GM21423 (cell line): ENCODE results near the gene CXCL10.

Source experiments
- ATAC-seq: cut with Tn5 transposase; IDR thresholded peaks from one replicate; pipeline ENCODE4 v1.9.1; 2021; ENCODE audit warnings: mild to moderate bottlenecking, moderate library complexity; ENCODE audit not compliant: unreplicated experiment

Gene CXCL10

DNA sequence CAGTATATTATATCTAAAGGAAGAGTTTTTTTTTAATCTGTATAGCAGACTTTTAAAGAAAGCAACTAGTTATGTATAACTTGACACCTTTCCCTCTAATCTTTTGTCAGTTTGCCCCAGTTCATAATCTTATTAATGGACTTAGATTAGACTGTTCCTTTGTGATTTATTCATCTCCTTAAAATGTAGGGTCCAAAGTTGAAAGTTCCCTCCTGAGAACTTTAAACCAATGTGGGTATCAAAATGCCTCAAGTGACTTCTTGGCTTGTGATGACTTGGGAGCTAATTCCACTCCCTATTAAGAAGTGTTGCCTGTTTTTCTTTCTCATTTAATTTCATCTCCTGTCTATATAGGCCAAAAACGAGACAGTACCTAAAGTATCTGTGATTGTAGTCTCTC, 26.2 kb downstream of the CXCL10 start:
- ATAC-seq: no peak

DNA sequence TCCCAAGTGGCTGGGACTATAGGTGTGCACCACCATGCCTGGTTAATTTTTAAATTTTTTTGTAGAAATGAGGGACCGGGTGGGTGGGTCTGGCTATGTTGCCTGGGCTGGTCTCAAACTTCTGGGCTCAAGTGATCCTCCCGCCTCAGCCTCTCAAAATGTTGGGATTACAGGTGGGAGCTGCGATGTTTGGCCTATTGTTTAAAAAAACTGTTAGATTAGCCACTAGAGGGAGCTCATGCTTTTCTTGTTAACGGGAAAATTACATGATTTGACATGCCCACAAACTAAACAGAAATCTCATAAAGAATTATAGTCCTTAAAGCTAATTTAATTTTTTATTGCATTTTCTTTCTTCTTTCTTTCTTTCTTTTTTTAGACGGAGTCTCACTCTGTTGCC, 27.6 kb downstream of the CXCL10 start:
- ATAC-seq: no peak

DNA sequence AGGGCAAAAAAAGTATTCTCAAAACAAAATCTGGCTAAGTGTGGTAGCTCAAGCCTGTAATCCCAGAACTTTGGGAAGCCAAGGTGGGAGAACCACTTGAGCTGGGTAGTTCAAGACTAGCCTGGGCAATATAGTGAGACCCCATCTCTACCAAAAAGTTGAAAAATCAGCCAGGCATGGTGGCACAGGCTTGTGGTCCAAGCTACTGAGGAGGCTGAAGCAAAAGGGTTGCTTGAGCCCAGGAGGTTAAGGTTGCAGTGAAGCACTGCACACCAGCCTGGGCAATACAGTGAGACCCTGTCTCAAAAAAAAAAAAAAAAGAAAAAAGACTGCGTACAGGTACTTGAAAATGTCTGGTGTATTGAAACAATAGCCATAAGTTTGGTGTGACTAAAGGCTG, 30.8 kb downstream of the CXCL10 start:
- no peak for ATAC-seq

DNA sequence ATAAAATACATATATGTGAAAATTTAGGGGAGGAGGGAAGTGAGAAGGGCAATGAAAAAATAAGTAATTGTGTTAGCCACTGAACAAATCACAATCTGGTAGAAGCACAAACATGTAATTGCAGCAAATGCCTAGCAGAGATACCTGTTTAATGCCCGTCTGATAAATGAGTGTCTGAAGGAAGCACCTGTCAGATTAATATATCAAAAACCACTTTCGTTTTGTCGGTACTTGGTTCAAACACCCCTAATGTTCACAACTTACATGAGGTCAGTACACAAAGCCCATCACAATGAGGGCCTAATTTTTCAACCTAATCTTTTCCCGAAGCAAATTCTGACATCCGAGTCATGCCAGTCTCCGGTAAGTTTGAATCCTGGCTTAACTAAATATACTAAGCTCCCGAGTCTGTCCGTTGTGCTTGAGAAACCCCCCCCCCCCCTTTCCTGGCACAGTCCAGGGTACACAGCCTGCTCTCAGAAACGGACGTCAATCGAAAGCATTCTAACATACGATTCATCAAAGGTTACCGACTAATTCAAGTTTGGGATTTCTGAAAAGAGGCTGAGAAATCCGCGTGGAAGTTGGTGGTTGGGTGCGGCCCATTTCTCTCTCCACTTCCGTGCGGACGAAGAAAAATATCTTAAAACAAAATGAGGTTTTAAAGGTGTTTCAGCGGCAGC, 33.3 kb downstream of the CXCL10 start:
- no peak for ATAC-seq

DNA sequence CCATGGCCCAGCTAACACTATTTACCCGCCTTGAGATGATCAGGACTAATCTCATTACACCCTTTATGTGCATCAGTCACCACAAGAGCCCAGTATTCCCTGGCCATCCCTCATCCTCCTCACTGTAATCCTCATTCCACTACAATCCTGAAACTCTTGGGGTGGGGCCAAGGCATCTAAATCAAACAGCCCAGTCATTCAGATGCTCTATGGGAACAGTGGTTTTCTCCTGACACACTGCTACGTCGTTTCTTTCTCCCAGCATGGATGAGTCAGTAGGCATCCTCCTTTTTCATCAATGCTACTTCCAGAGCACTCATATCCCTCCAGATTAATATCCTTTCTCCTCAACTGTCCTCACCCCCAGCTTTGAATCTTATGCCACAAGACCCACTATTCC, 38.2 kb downstream of the CXCL10 start:
- no peak for ATAC-seq

DNA sequence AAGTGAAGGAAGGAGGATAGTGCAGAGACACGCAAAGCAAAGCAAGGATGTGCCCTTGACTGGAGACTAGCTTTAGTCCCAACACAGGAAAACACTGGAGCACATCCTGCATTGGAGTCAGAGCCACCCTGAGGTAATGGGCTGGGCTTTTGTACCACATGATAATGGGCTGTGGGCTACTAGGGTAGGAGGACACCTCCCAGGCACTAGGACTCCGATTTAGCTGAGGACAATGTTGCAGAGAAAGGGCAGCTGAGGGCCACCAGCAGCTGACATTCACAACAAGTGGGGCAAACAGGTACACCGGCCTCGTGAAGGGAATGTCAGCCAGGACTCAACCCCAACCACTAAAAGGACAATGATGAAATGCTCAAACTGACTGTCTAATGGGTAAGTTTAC, 42.7 kb downstream of the CXCL10 start:
- no peak for ATAC-seq

DNA sequence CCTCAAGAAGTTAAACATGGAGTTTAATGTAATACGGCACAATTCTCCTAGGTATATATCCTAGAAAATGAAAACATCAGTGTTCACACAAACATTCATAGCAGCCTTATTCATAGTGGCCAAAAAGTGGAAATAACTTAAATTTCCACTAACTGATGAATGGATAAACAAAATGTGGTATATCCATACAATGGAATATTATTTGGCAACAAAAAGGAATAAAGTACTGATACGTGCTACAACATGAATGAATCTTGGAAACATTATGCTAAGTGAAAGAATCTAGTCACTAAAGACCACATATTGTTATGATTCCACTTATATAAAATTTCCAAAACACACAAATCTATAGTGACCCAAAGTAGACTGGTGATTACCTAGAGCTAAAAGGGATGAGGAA, 47.1 kb downstream of the CXCL10 start:
- no peak for ATAC-seq

DNA sequence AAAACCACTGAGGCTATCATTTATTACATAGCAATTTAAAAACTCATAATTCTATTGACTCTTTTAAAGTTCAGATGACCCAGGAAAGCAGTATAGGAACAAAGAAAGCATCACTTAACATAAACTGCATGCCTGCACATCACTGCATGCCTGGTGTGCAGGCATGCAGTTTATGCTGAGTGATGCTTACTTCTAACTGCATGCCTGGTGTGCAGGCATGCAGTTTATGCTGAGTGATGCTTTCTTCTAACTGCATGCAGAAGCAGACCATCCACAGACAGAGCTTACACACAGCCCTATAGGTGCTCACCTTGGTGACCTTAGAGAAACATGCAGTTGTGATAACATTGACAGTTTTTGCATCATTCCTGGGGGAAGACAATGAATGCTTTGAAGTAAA, 49.5 kb downstream of the CXCL10 start:
- no peak for ATAC-seq
